Peyer's patch (tissue), 4 donors: ENCODE measurements around the gene DIPK1A.

Source experiments
- POLR2A ChIP-seq, 2 donors: fragments of 450-650 bp; IDR thresholded peaks; one replicate each; pipeline ENCODE4 v1.5.1; 2017; ENCODE audit warnings: antibody characterized with exemption in 2 of 2, mild to moderate bottlenecking in 2 of 2, moderate library complexity in 2 of 2
- TF ChIP-seq, protein P1 (sequence below), 6 experiments: fragments of 450-650 bp in 4 of 6; fragments of 200-600 bp in 2 of 6; sonication (generic) in 1 of 6; IDR thresholded peaks; one replicate each; pipeline ENCODE4 v1.5.1; 2017 to 2019; ENCODE audit warnings: antibody characterized with exemption in 6 of 6, mild to moderate bottlenecking in 3 of 6, moderate library complexity in 1 of 6

DNA sequence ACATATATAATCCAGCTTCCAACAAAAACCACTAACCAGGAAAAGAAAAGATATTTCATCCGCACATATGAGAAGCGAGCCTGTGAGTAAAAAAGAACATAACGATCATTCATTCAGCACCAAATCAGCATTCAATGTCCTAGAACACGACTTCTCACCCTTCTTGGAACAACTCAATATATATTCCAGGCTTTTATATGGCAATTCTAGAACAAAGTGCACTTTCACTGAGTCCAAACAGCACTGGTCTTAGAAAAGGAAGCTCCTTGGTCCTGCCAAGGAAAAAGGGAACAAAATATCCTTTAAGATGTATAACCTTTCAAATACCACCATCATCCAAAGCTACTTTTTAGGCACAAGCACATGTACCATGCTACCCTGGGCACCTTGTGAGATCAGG lies 84.9 kb downstream of the DIPK1A start:
- TF ChIP-seq POLR2A (IDR thresholded peaks at IDR 0.05) = no peak
- TF ChIP-seq, protein P1, sequence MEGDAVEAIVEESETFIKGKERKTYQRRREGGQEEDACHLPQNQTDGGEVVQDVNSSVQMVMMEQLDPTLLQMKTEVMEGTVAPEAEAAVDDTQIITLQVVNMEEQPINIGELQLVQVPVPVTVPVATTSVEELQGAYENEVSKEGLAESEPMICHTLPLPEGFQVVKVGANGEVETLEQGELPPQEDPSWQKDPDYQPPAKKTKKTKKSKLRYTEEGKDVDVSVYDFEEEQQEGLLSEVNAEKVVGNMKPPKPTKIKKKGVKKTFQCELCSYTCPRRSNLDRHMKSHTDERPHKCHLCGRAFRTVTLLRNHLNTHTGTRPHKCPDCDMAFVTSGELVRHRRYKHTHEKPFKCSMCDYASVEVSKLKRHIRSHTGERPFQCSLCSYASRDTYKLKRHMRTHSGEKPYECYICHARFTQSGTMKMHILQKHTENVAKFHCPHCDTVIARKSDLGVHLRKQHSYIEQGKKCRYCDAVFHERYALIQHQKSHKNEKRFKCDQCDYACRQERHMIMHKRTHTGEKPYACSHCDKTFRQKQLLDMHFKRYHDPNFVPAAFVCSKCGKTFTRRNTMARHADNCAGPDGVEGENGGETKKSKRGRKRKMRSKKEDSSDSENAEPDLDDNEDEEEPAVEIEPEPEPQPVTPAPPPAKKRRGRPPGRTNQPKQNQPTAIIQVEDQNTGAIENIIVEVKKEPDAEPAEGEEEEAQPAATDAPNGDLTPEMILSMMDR (IDR thresholded peaks at IDR 0.05) = no peak
